Astrocyte (in vitro differentiated cells and primary cell): ENCODE measurements around the gene FGD4.

Experiments
- CTCF ChIP-seq: IDR thresholded peaks from 2 replicates; pipeline ENCODE4 v1.5.1; 2011; ENCODE audit warnings: low read depth, mild to moderate bottlenecking, inconsistent platforms, low read length, moderate library complexity; ENCODE audit not compliant: insufficient read depth
- EZH2 ChIP-seq: IDR thresholded peaks from 2 replicates; pipeline ENCODE4 v1.6.1; 2012; ENCODE audit warnings: mild to moderate bottlenecking, low read length, inconsistent platforms; ENCODE audit not compliant: insufficient read depth

GRCh38 chr12:32659908-32660440, 260.6 kb downstream of the FGD4 start:
- TF ChIP-seq CTCF (no peak), EZH2 (no peak)
